Measurements from ENCODE around the gene LRMDA.

DNA sequence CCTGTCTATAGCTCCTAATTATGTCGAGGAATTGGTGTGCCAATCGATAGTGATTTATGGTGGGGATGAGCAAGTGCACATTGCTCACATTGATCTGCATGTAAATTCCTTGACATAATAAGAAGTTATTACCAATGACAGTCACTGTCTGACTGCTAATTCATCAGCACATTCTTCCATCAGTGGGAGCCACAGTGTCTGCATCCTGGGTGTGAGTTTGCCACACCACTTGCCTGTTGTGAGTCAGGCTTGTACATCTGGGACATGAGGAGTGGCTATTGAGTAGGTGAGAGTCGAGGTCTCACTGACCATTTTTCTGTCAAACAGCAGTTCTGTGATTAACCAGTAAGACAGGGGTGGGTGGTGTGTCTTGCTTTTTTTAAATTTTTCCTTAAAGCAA, 263.4 kb downstream of the LRMDA start:
- TF ChIP-seq, protein P1, sequence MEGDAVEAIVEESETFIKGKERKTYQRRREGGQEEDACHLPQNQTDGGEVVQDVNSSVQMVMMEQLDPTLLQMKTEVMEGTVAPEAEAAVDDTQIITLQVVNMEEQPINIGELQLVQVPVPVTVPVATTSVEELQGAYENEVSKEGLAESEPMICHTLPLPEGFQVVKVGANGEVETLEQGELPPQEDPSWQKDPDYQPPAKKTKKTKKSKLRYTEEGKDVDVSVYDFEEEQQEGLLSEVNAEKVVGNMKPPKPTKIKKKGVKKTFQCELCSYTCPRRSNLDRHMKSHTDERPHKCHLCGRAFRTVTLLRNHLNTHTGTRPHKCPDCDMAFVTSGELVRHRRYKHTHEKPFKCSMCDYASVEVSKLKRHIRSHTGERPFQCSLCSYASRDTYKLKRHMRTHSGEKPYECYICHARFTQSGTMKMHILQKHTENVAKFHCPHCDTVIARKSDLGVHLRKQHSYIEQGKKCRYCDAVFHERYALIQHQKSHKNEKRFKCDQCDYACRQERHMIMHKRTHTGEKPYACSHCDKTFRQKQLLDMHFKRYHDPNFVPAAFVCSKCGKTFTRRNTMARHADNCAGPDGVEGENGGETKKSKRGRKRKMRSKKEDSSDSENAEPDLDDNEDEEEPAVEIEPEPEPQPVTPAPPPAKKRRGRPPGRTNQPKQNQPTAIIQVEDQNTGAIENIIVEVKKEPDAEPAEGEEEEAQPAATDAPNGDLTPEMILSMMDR (optimal IDR thresholded peaks at IDR 0.05 in 1 of 3, IDR thresholded peaks at IDR 0.05 in 1 of 3, conservative IDR thresholded peaks at IDR 0.05 in 1 of 3; ENCODE audit: extremely low read depth in 1 of 3, insufficient read depth in 2 of 3, low read length in 3 of 3) = no peak
- TF ChIP-seq EZH2 (IDR thresholded peaks at IDR 0.05; ENCODE audit: low read length) = no peak

All from keratinocyte (primary cell).